Measurements from ENCODE around the gene SBK3.

GRCh38 chr19:55576746-55577145 is 31.4 kb upstream of the SBK3 start:
- TF ChIP-seq GATA3 (IDR thresholded peaks at IDR 0.05; ENCODE audit: low read depth, low read length) (no peak), GATA2 (IDR thresholded peaks at IDR 0.05; ENCODE audit: low read depth, low read length) (no peak)
